H1 (cell line): Measurements from ENCODE around the gene HNF4A. TPM values are rescaled to one million over a fixed set of nuclear protein-coding genes. Genes with fewer than 3 reads are reported as not detected.
A peak's percentile ranks its signal among the peaks of the same experiment; 100 is the strongest.

Experiments
- CTCF ChIA-PET: fragments of 300-600 bp; sonication (Branson Sonifier 250); formaldehyde crosslinking; loops from one replicate; lab custom pipeline; 2021; ENCODE audit not compliant: partially characterized antibody; lab: Charles Lee
- POLR2A ChIA-PET: fragments of 300-600 bp; sonication (Branson Sonifier 250); formaldehyde crosslinking; loops from one replicate; lab custom pipeline; 2021; ENCODE audit warnings: inconsistent platforms; ENCODE audit not compliant: partially characterized antibody; lab: Charles Lee
- DNase-seq, 2 experiments: peaks; one replicate each; pipeline versions ENCODE4 v3.0.0 to v3.0.0-alpha.2; 2010 to 2022; ENCODE audit warnings: low spot score in 2 of 2, low read depth in 1 of 2, mixed read lengths in 1 of 2
- FAIRE-seq: peaks from 2 replicates; lab custom pipeline; 2011; peaks lifted over from hg19 to GRCh38; lab: Jason Lieb, UNC
- H2AFZ ChIP-seq: 2 replicates; pipeline ENCODE4 v1.8.1; 2012; ENCODE audit warnings: low read length, inconsistent platforms
- H2AK5ac ChIP-seq: 2 replicates; pipeline ENCODE4 v1.6.1; 2013; ENCODE audit warnings: low read depth, low read length
- H2BK120ac ChIP-seq: replicated peaks from 2 replicates; pipeline ENCODE3; 2013; ENCODE audit warnings: low read depth, low read length, inconsistent platforms
- H2BK12ac ChIP-seq: 2 replicates; pipeline ENCODE4 v1.6.1; 2013; ENCODE audit warnings: low read depth, low read length
- H2BK15ac ChIP-seq: 2 replicates; pipeline ENCODE4 v1.6.1; 2013; ENCODE audit warnings: low read length
- H2BK20ac ChIP-seq: 2 replicates; pipeline ENCODE4 v1.6.1; 2013; ENCODE audit warnings: low read length
- H2BK5ac ChIP-seq: 2 replicates; pipeline ENCODE4 v1.6.1; 2013; ENCODE audit warnings: low read depth, low read length
- H3K14ac ChIP-seq: 2 replicates; pipeline ENCODE4 v1.6.1; 2013; ENCODE audit warnings: inconsistent platforms; ENCODE audit not compliant: insufficient read length
- H3K18ac ChIP-seq: 2 replicates; pipeline ENCODE4 v1.6.1; 2013; ENCODE audit warnings: low read length; ENCODE audit errors: extremely low read depth
- H3K23ac ChIP-seq: 2 replicates; pipeline ENCODE4 v1.6.1; 2013; ENCODE audit warnings: inconsistent platforms; ENCODE audit not compliant: insufficient read length
- H3K23me2 ChIP-seq: 2 replicates; pipeline ENCODE4 v1.6.1; 2013; ENCODE audit warnings: low read depth, low read length
- H3K27ac ChIP-seq: 2 replicates; pipeline ENCODE4 v1.6.1; 2011; ENCODE audit warnings: low read depth, low read length, inconsistent platforms
- H3K27me3 ChIP-seq, 4 experiments: replicated peaks in 1 of 4; 1 replicate in 1 of 4; 2 replicates in 3 of 4; pipeline versions ENCODE4 v1.6.1 to v1.8.1; 2011 to 2013; ENCODE audit warnings: low read length in 3 of 4, mild to moderate bottlenecking in 3 of 4, inconsistent platforms in 2 of 4, mixed read lengths in 2 of 4, moderate library complexity in 1 of 4; ENCODE audit not compliant: control insufficient read depth in 3 of 4, insufficient read depth in 3 of 4; ENCODE audit errors: extremely low read depth in 1 of 4
- H3K36me3 ChIP-seq, 4 experiments: 2 replicates each; pipeline versions ENCODE4 v1.6.1 to v1.8.1; 2011 to 2013; ENCODE audit warnings: mild to moderate bottlenecking in 4 of 4, low read length in 3 of 4, moderate library complexity in 2 of 4, control low read depth in 1 of 4, inconsistent platforms in 1 of 4; ENCODE audit not compliant: insufficient read depth in 4 of 4, control insufficient read depth in 2 of 4
- H3K4ac ChIP-seq: replicated peaks from 2 replicates; pipeline ENCODE3; 2013; ENCODE audit warnings: low read length, low read depth, mixed read lengths, inconsistent platforms; ENCODE audit not compliant: insufficient read length
- H3K4me1 ChIP-seq, 4 experiments: replicated peaks in 1 of 4; 1 replicate in 1 of 4; 2 replicates in 3 of 4; pipeline versions ENCODE4 v1.6.1 to v1.8.1; 2011 to 2013; ENCODE audit warnings: low read length in 3 of 4, inconsistent platforms in 2 of 4, mixed read lengths in 1 of 4; ENCODE audit not compliant: insufficient read depth in 4 of 4, control insufficient read depth in 3 of 4
- H3K4me2 ChIP-seq, 2 experiments: 2 replicates each; pipeline versions ENCODE4 v1.6.1 to v1.8.1; 2011 to 2013; ENCODE audit warnings: low read depth in 2 of 2, low read length in 2 of 2, control low read depth in 1 of 2, inconsistent platforms in 1 of 2, mild to moderate bottlenecking in 1 of 2; ENCODE audit not compliant: insufficient read depth in 1 of 2
- H3K4me3 ChIP-seq, 4 experiments: fragments of 200-600, 300-600 bp in 1 of 4; sonication (generic), shearing (Covaris generic), sonication (Bioruptor Twin) in 1 of 4; 2 replicates each; pipeline versions ENCODE4 v1.5.1 to v1.8.1; 2011 to 2016; ENCODE audit warnings: low read length in 4 of 4, low read depth in 3 of 4, control low read depth in 2 of 4, inconsistent platforms in 2 of 4, mild to moderate bottlenecking in 2 of 4, mixed read lengths in 1 of 4, moderate library complexity in 1 of 4; ENCODE audit not compliant: insufficient read depth in 2 of 4; ENCODE audit errors: extremely low read depth in 1 of 4
- H3K56ac ChIP-seq: replicated peaks from 2 replicates; pipeline ENCODE3; 2013; ENCODE audit warnings: low read depth, mild to moderate bottlenecking, mixed read lengths, low read length, inconsistent platforms; ENCODE audit not compliant: insufficient read length
- H3K79me1 ChIP-seq: 2 replicates; pipeline ENCODE4 v1.6.1; 2013; ENCODE audit warnings: low read depth, low read length, control low read depth
- H3K79me2 ChIP-seq, 2 experiments: 2 replicates each; pipeline versions ENCODE4 v1.6.1 to v1.8.1; 2012 to 2013; ENCODE audit warnings: low read length in 2 of 2, mild to moderate bottlenecking in 2 of 2, inconsistent platforms in 1 of 2; ENCODE audit not compliant: insufficient read depth in 2 of 2, control insufficient read depth in 1 of 2
- H3K9ac ChIP-seq, 4 experiments: replicated peaks in 1 of 4; 1 replicate in 1 of 4; 2 replicates in 3 of 4; pipeline versions ENCODE4 v1.6.1 to v1.8.1; 2011 to 2013; ENCODE audit warnings: low read depth in 3 of 4, low read length in 3 of 4, control low read depth in 2 of 4, mild to moderate bottlenecking in 2 of 4, moderate library complexity in 2 of 4, inconsistent platforms in 1 of 4; ENCODE audit errors: extremely low read depth in 1 of 4
- H3K9me3 ChIP-seq, 2 experiments: 2 replicates each; pipeline versions ENCODE4 v1.6.1 to v1.8.1; 2012 to 2013; ENCODE audit warnings: mild to moderate bottlenecking in 2 of 2, moderate library complexity in 2 of 2, control low read depth in 1 of 2, inconsistent platforms in 1 of 2, low read depth in 1 of 2, low read length in 1 of 2, mixed read lengths in 1 of 2; ENCODE audit not compliant: insufficient read depth in 2 of 2
- H4K20me1 ChIP-seq, 2 experiments: replicated peaks in 1 of 2; 2 replicates each; pipeline versions ENCODE3 to v1.8.1; 2011 to 2013; ENCODE audit warnings: inconsistent platforms in 2 of 2, low read length in 2 of 2, mild to moderate bottlenecking in 1 of 2; ENCODE audit not compliant: insufficient read depth in 2 of 2, control insufficient read depth in 1 of 2
- H4K5ac ChIP-seq: 2 replicates; pipeline ENCODE4 v1.6.1; 2013; ENCODE audit warnings: low read length, low read depth, mixed read lengths, inconsistent platforms; ENCODE audit not compliant: insufficient read length
- H4K8ac ChIP-seq: 2 replicates; pipeline ENCODE4 v1.8.0; 2013; ENCODE audit warnings: mild to moderate bottlenecking, moderate library complexity, low read length, inconsistent platforms; ENCODE audit not compliant: insufficient read depth; ENCODE audit errors: extremely low read depth
- H4K91ac ChIP-seq: replicated peaks from 2 replicates; pipeline ENCODE3; 2013; ENCODE audit warnings: low read length, mixed read lengths, inconsistent platforms; ENCODE audit not compliant: insufficient read length
- CTCF ChIP-seq, 3 experiments: IDR thresholded peaks; 1 replicate in 2 of 3; 2 replicates in 1 of 3; pipeline versions ENCODE4 v1.5.1 to v1.6.1; 2011; ENCODE audit warnings: low read length in 3 of 3, mild to moderate bottlenecking in 3 of 3, inconsistent platforms in 2 of 3, low read depth in 1 of 3, moderate library complexity in 1 of 3; ENCODE audit not compliant: insufficient read depth in 1 of 3; ENCODE audit errors: control extremely low read depth in 1 of 3
- HDAC6 ChIP-seq: IDR thresholded peaks from one replicate; pipeline ENCODE4 v1.7.1; 2012; ENCODE audit warnings: low read depth, mild to moderate bottlenecking, inconsistent platforms, low read length, moderate library complexity
- KDM1A ChIP-seq: fragments of 200-600, 300-600 bp; sonication (generic); IDR thresholded peaks from 2 replicates; pipeline ENCODE4 v1.7.1; 2016; ENCODE audit warnings: mild to moderate bottlenecking, low read length, borderline replicate concordance
- KDM4A ChIP-seq: IDR thresholded peaks from one replicate; pipeline ENCODE4 v1.7.1; 2012; ENCODE audit warnings: low read depth, mild to moderate bottlenecking, moderate library complexity, low read length, inconsistent platforms; ENCODE audit not compliant: severe bottlenecking
- MAFK ChIP-seq: IDR thresholded peaks from 2 replicates; pipeline ENCODE4 v1.6.1; 2012; ENCODE audit warnings: low read depth, mild to moderate bottlenecking, improper control_type of control experiment, low read length
- TAF7 ChIP-seq: optimal IDR thresholded peaks from 2 replicates; pipeline ENCODE3; 2011; ENCODE audit warnings: low read depth, mild to moderate bottlenecking, inconsistent platforms, low read length, moderate library complexity, borderline replicate concordance
- TBP ChIP-seq: IDR thresholded peaks from 2 replicates; pipeline ENCODE4 v1.6.1; 2011; ENCODE audit warnings: low read depth, low read length, improper control_type of control experiment
- YY1 ChIP-seq: IDR thresholded peaks from 2 replicates; pipeline ENCODE4 v1.6.1; 2011; ENCODE audit warnings: low read depth, mild to moderate bottlenecking, low read length
- WGBS, 2 experiments: shearing (Covaris generic) in 1 of 2; methylation state at CpG; one replicate each; pipeline versions ENCODE4 v1.1.6 to v1.1.7; 2013 to 2015; ENCODE audit warnings: low lambda C conversion rate in 2 of 2, mixed read lengths in 2 of 2, inconsistent platforms in 1 of 2, low coverage in 1 of 2, missing lambda C conversion rate in 1 of 2; ENCODE audit not compliant: insufficient replicate concordance in 2 of 2, insufficient coverage in 1 of 2, insufficient read length in 1 of 2; ENCODE audit errors: extremely low coverage in 1 of 2, missing lambda C conversion rate in 1 of 2; 5-methylcytosine and 5-hydroxymethylcytosine counted together
- polyA plus RNA-seq, 7 experiments: library from polyadenylated mRNA; depleted of rRNA in 3 of 7; stranded (reverse) in 5 of 7; unstranded in 2 of 7; fragments of >200 nt in 5 of 7; fragments of 200-250 nt in 2 of 7; gene quantifications; 1 replicate in 5 of 7; 2 replicates in 1 of 7; 4 replicates in 1 of 7; pipeline versions ENCODE4 v1.2.1 to v1.2.3, GENCODE V29; 2011 to 2013; ENCODE audit warnings: missing spikeins in 2 of 7, mixed read lengths in 2 of 7
- total RNA-seq: library from RNA; stranded (reverse); fragmentation: NEBNext Ultra II Directional; extraction: Animal tissue kit (Norgen Biotek cat#: 25700); gene quantifications from 2 replicates; pipeline ENCODE4 v1.2.1, GENCODE V29; 2021
- TF ChIP-seq, protein P1 (sequence below): IDR thresholded peaks from 2 replicates; pipeline ENCODE4 v1.6.1; 2011; ENCODE audit warnings: low read length, improper control_type of control experiment

Gene HNF4A
- total and polyA plus RNA-seq, 2 of the 8 experiments (the other 6 are each of a cell fraction or from before 2014, with no cell fraction given): 0.03 TPM; not detected in 1

- H3K27ac ChIP-seq: no peak overlapping the region
- H2AK5ac ChIP-seq: no peak overlapping the region
- H3K9me3 ChIP-seq: no peaks in the 10 kb centered on the region
- H2BK5ac ChIP-seq: 0 out of 2 replicates have a peak overlapping the region, but pooled peaks have one; percentile 18
- DNase-seq (no peak), FAIRE-seq (no peak)
- no peak overlapping the region for H3K4me2 ChIP-seq
- H2BK15ac ChIP-seq: no peak overlapping the region
- no peak overlapping the region for H2BK20ac ChIP-seq
- ChIA-PET POLR2A (no interaction called here), CTCF (interaction anchor here (1.1 to 4.0 kb wide), 4 partner anchors 9 to 156 kb away, joined by 4 to 19 read pairs (median 7); no protein-coding TSS in a partner anchor)
- H3K18ac ChIP-seq: no peak overlapping the region
- 86% methylated on average over 8 of the region's 9 CpGs; no CpG with 5 or more reads in 1 of the 2 experiments for WGBS, 2 experiments
- no peaks in the 10 kb centered on the region for H3K79me2 ChIP-seq
- no peak overlapping the region for H3K9ac ChIP-seq
- H4K5ac ChIP-seq: no peak overlapping the region
- no peaks in the 10 kb centered on the region for H3K36me3 ChIP-seq
- H2AFZ ChIP-seq: peak overlapping the region; percentile 73
- H2BK12ac ChIP-seq: no peak overlapping the region
- H3K79me1 ChIP-seq: no peaks in the 10 kb centered on the region
- H3K4me1 ChIP-seq: peaks cover 0 to 5% (median 0%) of the 10 kb centered on the region in 4 experiments; a peak in 3 of 7 replicates
- H3K27me3 ChIP-seq: no peaks in the 10 kb centered on the region
- H3K23me2 ChIP-seq: no peaks in the 10 kb centered on the region
- H4K91ac ChIP-seq: peak overlapping the region; percentile 44
- H3K56ac ChIP-seq: no peak overlapping the region
- no peak overlapping the region for H3K4me3 ChIP-seq
- no peak overlapping the region for H4K8ac ChIP-seq
- H3K4ac ChIP-seq: no peak overlapping the region
- H4K20me1 ChIP-seq: no peaks in the 10 kb centered on the region
- H3K14ac ChIP-seq: no peak overlapping the region
- H2BK120ac ChIP-seq: no peak overlapping the region
- no peak overlapping the region for H3K23ac ChIP-seq
- TF ChIP-seq HDAC6 (no peak), KDM4A (no peak), TBP (no peak), MAFK (no peak), CTCF (IDR thresholded peaks at IDR 0.05; ENCODE audit: control extremely low read depth in 1 of 3, insufficient read depth in 1 of 3, low read depth in 1 of 3, low read length in 3 of 3) (no peak), KDM1A (no peak), YY1 (no peak), TAF7 (no peak)
- TF ChIP-seq, protein P1, sequence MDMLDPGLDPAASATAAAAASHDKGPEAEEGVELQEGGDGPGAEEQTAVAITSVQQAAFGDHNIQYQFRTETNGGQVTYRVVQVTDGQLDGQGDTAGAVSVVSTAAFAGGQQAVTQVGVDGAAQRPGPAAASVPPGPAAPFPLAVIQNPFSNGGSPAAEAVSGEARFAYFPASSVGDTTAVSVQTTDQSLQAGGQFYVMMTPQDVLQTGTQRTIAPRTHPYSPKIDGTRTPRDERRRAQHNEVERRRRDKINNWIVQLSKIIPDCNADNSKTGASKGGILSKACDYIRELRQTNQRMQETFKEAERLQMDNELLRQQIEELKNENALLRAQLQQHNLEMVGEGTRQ: no peak
Measured at GRCh38 chr20:44370639-44371218, 15.2 kb downstream of the HNF4A start.
